RWPE2 (cell line): ENCODE data around the gene VAMP4.

ENCODE experiments used
- ATAC-seq: fragments of 200-7000 bp; cut with Tn5 transposase; 3 replicates; pipeline ENCODE4 v1.9.1; 2021; ENCODE audit warnings: low read depth
- DNase-seq: peaks from one replicate; pipeline ENCODE4 v3.0.0-alpha.2; 2020; ENCODE audit warnings: low spot score
- H3K27ac ChIP-seq: fragments of 450-650 bp; 2 replicates; pipeline ENCODE4 v1.5.1; 2017; ENCODE audit warnings: mild to moderate bottlenecking; ENCODE audit not compliant: poor library complexity, severe bottlenecking
- H3K27me3 ChIP-seq: fragments of 250-450 bp; sonication (Bioruptor Pico); 2 replicates; pipeline ENCODE4 v1.5.1; 2021; ENCODE audit warnings: mild to moderate bottlenecking, moderate library complexity; ENCODE audit not compliant: insufficient read depth, poor library complexity, severe bottlenecking
- H3K36me3 ChIP-seq: fragments of 250-450 bp; sonication (Bioruptor Pico); 2 replicates; pipeline ENCODE4 v1.5.1; 2020; ENCODE audit warnings: low read depth, mild to moderate bottlenecking, moderate library complexity
- H3K4me1 ChIP-seq: fragments of 250-450 bp; sonication (Bioruptor Pico); 2 replicates; pipeline ENCODE4 v1.5.1; 2021; ENCODE audit warnings: mild to moderate bottlenecking, moderate library complexity; ENCODE audit not compliant: insufficient read depth, poor library complexity, severe bottlenecking
- H3K4me3 ChIP-seq: fragments of 250-450 bp; sonication (Bioruptor Pico); 2 replicates; pipeline ENCODE4 v1.5.1; 2021; ENCODE audit warnings: mild to moderate bottlenecking, moderate library complexity; ENCODE audit not compliant: severe bottlenecking
- H3K9me3 ChIP-seq: fragments of 250-450 bp; sonication (Bioruptor Pico); 2 replicates; pipeline ENCODE4 v1.5.1; 2021; ENCODE audit warnings: mild to moderate bottlenecking, moderate library complexity; ENCODE audit not compliant: severe bottlenecking
- TF ChIP-seq, protein P1 (sequence below): fragments of 450-650 bp; IDR thresholded peaks from one replicate; pipeline ENCODE4 v1.5.1; 2017; ENCODE audit warnings: mild to moderate bottlenecking, moderate library complexity; ENCODE audit not compliant: poor library complexity, severe bottlenecking

Gene VAMP4

DNA sequence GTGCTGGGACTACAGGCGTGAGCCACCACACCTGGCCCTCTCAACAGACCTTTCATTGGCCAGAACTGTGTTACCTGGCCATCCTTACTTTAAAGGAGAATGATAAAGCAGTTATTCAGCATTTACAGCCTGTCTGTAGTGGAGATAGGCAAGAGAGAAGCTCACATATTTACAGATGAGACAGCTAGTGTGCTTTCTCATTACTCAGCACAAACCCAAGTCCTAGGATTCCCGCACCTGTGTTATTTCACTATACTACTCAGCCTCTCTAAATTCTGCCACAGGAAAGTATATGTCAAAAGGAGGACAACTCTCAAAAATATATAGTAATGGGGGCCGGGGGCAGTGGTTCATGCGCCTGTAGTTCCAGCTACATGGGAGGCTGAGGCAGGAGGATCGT lies 73.5 kb downstream of the VAMP4 start:
- TF ChIP-seq, protein P1, sequence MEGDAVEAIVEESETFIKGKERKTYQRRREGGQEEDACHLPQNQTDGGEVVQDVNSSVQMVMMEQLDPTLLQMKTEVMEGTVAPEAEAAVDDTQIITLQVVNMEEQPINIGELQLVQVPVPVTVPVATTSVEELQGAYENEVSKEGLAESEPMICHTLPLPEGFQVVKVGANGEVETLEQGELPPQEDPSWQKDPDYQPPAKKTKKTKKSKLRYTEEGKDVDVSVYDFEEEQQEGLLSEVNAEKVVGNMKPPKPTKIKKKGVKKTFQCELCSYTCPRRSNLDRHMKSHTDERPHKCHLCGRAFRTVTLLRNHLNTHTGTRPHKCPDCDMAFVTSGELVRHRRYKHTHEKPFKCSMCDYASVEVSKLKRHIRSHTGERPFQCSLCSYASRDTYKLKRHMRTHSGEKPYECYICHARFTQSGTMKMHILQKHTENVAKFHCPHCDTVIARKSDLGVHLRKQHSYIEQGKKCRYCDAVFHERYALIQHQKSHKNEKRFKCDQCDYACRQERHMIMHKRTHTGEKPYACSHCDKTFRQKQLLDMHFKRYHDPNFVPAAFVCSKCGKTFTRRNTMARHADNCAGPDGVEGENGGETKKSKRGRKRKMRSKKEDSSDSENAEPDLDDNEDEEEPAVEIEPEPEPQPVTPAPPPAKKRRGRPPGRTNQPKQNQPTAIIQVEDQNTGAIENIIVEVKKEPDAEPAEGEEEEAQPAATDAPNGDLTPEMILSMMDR, result no peak
- Histone ChIP-seq H3K27me3 (no peaks in the 10 kb centered on the region), H3K9me3 (no peaks in the 10 kb centered on the region), H3K4me1 (no peaks in the 10 kb centered on the region), H3K4me3 (no peak overlapping the region), H3K27ac (no peak overlapping the region), H3K36me3 (no peaks in the 10 kb centered on the region)
- ATAC-seq, result no peak
- no peak for DNase-seq

DNA sequence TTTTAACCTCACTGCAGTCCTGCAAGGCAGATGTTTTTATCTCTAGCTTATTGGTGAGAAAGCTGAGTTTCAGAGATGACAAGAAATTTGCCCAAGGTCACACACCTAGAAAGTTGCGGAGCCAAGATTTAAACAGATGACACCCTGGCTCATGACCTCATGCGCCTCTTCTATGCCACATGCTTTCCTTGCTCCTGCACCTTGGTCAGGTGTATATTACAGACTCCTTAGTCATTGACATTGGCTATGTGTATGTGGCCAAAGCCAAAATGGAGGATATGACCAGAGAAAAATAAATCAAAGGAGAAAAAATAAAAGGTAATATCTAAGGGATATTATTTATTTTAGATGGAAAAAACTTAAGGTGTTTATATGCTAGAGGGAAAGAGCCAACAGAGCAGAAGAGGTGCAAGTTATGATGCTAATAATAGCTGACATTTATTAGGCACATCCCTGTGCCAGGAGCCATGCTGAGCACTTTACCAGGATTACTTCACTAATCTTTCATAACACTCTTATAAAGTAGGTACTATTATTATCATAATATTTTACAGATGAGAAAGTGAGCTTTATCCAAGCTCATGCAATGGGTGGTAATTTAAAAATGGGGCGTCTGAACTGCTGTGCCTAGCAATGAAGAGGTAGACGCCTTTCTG lies 75.6 kb downstream of the VAMP4 start:
- ATAC-seq (no peak), DNase-seq (no peak)
- Histone ChIP-seq H3K36me3 (no peaks in the 10 kb centered on the region), H3K9me3 (no peaks in the 10 kb centered on the region), H3K4me3 (no peak overlapping the region), H3K27ac (no peak overlapping the region), H3K4me1 (no peaks in the 10 kb centered on the region), H3K27me3 (no peaks in the 10 kb centered on the region)
- TF ChIP-seq, protein P1, result no peak

DNA sequence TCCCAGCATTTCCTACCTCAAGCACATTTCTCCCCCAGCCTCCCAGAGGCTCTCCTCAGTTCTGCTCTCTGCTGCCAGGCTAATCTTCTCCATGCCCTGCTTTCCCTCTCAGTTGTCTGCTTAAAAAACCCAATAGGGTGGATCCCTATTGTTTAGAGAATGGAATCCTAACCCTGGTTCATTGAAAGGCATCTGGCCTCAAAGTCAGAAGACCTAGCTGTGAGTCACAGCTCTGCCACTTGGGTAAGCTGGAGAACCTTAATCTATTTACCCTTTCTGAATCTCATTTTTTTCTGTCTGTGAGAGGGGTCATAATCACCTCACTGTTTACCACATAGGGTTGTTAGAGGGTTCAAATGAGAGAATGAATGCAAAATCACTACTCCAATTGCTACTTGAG lies 76.9 kb downstream of the VAMP4 start:
- TF ChIP-seq, protein P1, result no peak
- Histone ChIP-seq H3K4me3 (no peak overlapping the region), H3K9me3 (no peaks in the 10 kb centered on the region), H3K27me3 (no peaks in the 10 kb centered on the region), H3K27ac (no peak overlapping the region), H3K4me1 (no peaks in the 10 kb centered on the region), H3K36me3 (no peaks in the 10 kb centered on the region)
- ATAC-seq (no peak), DNase-seq (no peak)

DNA sequence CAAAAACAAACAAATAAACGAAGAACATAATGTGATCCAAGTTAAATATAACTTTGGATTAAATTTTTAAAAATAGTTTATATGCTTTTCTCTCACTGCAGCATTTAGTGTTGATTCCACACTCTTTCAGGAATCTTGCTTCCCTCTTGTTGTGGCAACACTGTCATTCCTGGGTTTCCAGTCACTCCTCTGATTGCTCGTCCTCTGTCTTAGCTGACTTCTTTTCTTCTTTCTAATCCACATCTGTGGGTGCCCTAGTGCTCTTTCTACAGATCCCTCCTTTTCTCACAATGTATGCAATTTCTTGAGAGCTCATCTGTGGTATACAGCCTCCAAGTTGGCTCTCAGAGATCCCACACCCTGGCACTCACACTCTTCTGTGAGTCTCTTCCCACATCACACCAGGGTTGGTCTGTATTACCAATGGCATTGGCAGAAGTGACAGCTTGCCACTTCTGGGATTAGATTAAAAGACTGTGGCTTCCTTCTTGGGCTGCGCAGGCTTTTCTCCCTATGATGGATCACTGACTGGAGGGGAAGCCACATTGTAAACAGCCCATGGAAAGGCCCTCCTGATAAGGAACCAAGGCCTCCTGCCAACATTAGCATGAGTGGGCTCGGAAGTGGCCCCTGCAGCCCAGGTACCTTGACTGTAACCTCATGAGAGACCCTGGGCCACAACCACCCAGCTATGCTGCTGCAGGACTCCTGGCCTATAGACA lies 77.8 kb downstream of the VAMP4 start:
- no peaks in the 10 kb centered on the region for H3K4me1 ChIP-seq
- ATAC-seq (no peak), DNase-seq (no peak)
- H3K36me3 ChIP-seq, result no peaks in the 10 kb centered on the region
- TF ChIP-seq, protein P1, result no peak
- H3K27ac ChIP-seq, result no peak overlapping the region
- no peaks in the 10 kb centered on the region for H3K27me3 ChIP-seq
- H3K4me3 ChIP-seq, result no peak overlapping the region
- no peaks in the 10 kb centered on the region for H3K9me3 ChIP-seq
